ENCODE data around the gene IFRD2.

Gene IFRD2, protein sequence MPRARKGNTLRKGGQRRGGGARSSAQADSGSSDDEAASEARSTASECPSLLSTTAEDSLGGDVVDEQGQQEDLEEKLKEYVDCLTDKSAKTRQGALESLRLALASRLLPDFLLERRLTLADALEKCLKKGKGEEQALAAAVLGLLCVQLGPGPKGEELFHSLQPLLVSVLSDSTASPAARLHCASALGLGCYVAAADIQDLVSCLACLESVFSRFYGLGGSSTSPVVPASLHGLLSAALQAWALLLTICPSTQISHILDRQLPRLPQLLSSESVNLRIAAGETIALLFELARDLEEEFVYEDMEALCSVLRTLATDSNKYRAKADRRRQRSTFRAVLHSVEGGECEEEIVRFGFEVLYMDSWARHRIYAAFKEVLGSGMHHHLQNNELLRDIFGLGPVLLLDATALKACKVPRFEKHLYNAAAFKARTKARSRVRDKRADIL

DNA sequence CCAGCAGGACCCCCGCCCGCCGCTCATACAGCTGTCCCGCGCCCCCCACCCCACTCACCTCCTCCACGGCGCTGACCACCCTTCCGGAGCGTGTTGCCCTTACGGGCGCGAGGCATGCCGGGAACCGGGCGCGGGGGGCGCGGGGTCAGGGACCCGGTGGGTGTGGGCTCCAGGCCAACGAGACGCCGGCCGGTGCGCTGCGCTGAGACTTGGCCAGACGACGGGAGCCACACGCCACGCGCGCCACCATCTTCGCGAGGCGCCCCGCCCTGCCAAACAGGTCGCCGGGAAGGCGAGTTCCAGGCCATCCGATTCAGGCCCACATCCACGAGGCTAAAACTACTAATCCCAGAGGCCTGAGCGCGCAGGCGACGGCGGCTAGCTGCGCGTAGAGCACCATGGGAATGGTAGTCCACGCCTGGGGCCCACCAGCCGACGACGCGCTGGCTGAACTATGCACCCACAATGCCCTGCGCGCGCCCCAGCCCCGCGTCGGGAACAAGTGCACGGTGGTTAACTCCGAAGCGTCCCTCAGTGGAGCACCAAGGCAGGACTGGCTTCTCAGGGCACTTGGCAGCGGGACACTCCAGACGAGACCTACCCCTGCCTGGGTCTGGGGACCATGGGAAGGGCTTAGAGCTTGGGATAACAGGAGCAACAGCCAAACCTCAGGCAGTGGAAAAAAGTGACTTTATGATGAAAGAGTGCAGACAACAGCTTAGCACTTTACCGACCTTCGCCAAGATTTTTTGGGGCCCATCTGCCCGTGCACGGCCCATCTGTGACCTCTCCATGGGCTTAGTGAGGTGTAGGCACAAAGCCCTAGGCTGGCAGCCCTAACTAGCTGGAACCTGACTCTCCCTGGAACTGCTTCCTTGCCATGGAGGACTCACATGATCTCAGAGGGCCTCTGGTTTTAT is at the start of gene IFRD2:
TSS of gene IFRD2 (minus strand) at position 271 of the 920 bp plus-strand sequence. CDS start at position 116, 155 bp downstream.
- DNase-seq (ENCODE audit: low spot score): peak; percentile 97
- in situ Hi-C loops (cut with MboI; ENCODE audit: low sequenced_read_pairs, unreplicated experiment): no loop called here
- TF ChIP-seq, protein P1, sequence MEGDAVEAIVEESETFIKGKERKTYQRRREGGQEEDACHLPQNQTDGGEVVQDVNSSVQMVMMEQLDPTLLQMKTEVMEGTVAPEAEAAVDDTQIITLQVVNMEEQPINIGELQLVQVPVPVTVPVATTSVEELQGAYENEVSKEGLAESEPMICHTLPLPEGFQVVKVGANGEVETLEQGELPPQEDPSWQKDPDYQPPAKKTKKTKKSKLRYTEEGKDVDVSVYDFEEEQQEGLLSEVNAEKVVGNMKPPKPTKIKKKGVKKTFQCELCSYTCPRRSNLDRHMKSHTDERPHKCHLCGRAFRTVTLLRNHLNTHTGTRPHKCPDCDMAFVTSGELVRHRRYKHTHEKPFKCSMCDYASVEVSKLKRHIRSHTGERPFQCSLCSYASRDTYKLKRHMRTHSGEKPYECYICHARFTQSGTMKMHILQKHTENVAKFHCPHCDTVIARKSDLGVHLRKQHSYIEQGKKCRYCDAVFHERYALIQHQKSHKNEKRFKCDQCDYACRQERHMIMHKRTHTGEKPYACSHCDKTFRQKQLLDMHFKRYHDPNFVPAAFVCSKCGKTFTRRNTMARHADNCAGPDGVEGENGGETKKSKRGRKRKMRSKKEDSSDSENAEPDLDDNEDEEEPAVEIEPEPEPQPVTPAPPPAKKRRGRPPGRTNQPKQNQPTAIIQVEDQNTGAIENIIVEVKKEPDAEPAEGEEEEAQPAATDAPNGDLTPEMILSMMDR (IDR thresholded peaks at IDR 0.05; ENCODE audit: borderline replicate concordance, control extremely low read depth, extremely low read depth, insufficient read depth, missing control alignments): no peak

GRCh38 chr3:50341537-50341936 is 49.3 kb upstream of the IFRD2 start:
- DNase-seq (ENCODE audit: low spot score): no peak
- in situ Hi-C loops (cut with MboI; ENCODE audit: low sequenced_read_pairs, unreplicated experiment): no loop called here
- TF ChIP-seq, protein P1 (IDR thresholded peaks at IDR 0.05; ENCODE audit: borderline replicate concordance, control extremely low read depth, extremely low read depth, insufficient read depth, missing control alignments): no peak

GRCh38 chr3:50340448-50341329 is 48.5 kb upstream of the IFRD2 start, which contains the start of gene RASSF1:
Gene RASSF1 (minus strand): TSS chr3:50340836. CDS start chr3:50340805, 31 bp downstream.
- TF ChIP-seq, protein P1 (IDR thresholded peaks at IDR 0.05; ENCODE audit: borderline replicate concordance, control extremely low read depth, extremely low read depth, insufficient read depth, missing control alignments): no peak
- in situ Hi-C loops (cut with MboI; ENCODE audit: low sequenced_read_pairs, unreplicated experiment): no loop called here
- DNase-seq (ENCODE audit: low spot score): peak; percentile 85

DNA sequence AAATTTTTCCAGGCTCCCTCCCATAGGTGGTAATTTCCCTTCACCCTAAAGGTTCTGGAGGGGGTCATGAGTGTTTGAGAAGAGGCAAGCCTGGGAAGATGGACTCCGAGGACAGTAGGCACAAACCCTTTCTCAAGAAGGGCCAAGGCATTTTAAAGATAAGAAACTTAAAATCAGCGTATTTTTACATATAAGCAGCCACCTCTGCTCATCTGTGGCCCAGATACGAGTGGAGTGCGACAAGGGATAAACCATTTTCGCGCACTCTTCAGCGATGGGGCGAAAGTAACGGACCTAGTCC is 47.9 kb upstream of the IFRD2 start:
- no peak for DNase-seq (ENCODE audit: low spot score)
- TF ChIP-seq, protein P1 (IDR thresholded peaks at IDR 0.05; ENCODE audit: borderline replicate concordance, control extremely low read depth, extremely low read depth, insufficient read depth, missing control alignments): no peak
- in situ Hi-C loops (cut with MboI; ENCODE audit: low sequenced_read_pairs, unreplicated experiment): no loop called here

DNA sequence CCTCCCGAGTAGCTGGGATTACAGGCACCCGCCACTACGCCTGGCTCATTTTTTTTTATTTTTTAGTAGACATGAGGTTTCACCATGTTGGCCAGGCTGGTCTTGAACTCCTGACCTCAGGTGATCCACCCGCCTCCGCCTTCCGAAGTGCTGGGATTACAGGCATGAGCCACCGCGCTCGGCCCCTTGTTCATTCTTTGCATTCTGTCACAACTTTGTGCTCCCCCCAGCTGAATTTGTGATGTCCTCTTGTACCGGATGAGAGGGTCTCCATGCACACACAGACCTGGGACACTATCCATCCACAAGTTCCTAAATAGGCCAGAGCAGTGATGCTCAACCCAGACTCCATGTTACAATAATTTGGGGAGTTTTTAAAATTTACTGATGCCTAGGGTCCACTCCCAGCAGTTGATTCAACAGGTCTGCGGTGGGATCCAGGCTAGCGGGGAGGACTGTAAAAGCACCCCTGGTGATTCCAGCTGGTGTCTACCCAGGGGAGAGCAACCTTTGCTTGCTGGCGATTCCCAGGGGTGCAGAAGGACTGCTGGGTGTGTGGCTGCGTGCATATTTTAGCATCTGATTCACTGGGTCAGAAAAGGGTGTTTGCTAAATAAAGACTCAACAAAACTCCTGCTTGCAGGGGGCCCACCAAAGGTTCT is 47.4 kb upstream of the IFRD2 start:
- no peak for DNase-seq (ENCODE audit: low spot score)
- in situ Hi-C loops (cut with MboI; ENCODE audit: low sequenced_read_pairs, unreplicated experiment): no loop called here
- TF ChIP-seq, protein P1 (IDR thresholded peaks at IDR 0.05; ENCODE audit: borderline replicate concordance, control extremely low read depth, extremely low read depth, insufficient read depth, missing control alignments): no peak

Data from GM13976 (cell line).